ENCODE results near the gene SST.

DNA sequence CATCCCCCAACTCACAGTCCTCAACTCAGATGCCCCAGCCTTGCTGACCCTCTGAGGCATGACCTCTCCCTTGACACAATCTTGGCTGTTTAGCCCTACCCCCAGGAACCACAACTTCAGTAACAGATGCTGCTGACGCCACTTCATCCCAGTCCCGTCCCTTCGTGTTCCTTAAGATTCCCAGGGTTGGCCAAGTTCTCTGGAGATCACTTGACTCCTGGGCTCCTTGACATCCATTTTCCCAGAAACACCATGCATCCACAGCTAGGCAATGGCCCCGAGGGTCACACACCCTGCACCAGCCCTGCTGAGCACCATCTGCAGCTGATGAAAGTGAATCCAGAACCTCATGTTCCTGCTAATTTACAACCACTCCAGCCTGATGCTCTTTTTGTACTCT, 25.3 kb upstream of the SST start:
- TF ChIP-seq, protein P1, sequence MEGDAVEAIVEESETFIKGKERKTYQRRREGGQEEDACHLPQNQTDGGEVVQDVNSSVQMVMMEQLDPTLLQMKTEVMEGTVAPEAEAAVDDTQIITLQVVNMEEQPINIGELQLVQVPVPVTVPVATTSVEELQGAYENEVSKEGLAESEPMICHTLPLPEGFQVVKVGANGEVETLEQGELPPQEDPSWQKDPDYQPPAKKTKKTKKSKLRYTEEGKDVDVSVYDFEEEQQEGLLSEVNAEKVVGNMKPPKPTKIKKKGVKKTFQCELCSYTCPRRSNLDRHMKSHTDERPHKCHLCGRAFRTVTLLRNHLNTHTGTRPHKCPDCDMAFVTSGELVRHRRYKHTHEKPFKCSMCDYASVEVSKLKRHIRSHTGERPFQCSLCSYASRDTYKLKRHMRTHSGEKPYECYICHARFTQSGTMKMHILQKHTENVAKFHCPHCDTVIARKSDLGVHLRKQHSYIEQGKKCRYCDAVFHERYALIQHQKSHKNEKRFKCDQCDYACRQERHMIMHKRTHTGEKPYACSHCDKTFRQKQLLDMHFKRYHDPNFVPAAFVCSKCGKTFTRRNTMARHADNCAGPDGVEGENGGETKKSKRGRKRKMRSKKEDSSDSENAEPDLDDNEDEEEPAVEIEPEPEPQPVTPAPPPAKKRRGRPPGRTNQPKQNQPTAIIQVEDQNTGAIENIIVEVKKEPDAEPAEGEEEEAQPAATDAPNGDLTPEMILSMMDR (IDR thresholded peaks at IDR 0.05; ENCODE audit: low read depth, low read length): no peak
- TF ChIP-seq EZH2phosphoT487 (IDR thresholded peaks at IDR 0.05; ENCODE audit: low read depth): no peak
